NCI-H2227 treated with DMSO at 0.1 percent for 48 hours (cell line): Measurements from ENCODE around the gene ARHGAP28.

ENCODE experiments used
- DNase-seq: peaks from one replicate; lab custom pipeline; 2025; lab: John Stamatoyannopoulos, UW

ARHGAP28 gene

GRCh38 chr18:6874315-6874714, 144.8 kb downstream of the ARHGAP28 start:
- no peak for DNase-seq

- DNase-seq: no peak
These were observed 146.2 kb downstream of the ARHGAP28 start for GRCh38 chr18:6875749-6876148.

- no peak for DNase-seq
These were observed 147.1 kb downstream of the ARHGAP28 start for GRCh38 chr18:6876641-6877041.

GRCh38 chr18:6877288-6877687, 147.8 kb downstream of the ARHGAP28 start:
- no peak for DNase-seq

- DNase-seq: no peak
These were observed 149.2 kb downstream of the ARHGAP28 start for GRCh38 chr18:6878556-6879297.

- DNase-seq: no peak
These were observed 150.1 kb downstream of the ARHGAP28 start for GRCh38 chr18:6879508-6880195.

GRCh38 chr18:6881034-6881820, 151.7 kb downstream of the ARHGAP28 start:
- DNase-seq: no peak

- no peak for DNase-seq
These were observed 152.9 kb downstream of the ARHGAP28 start for GRCh38 chr18:6882401-6882800.

GRCh38 chr18:6885006-6885481, 155.5 kb downstream of the ARHGAP28 start:
- no peak for DNase-seq

- DNase-seq: peak; percentile 38
These were observed 156.7 kb downstream of the ARHGAP28 start for GRCh38 chr18:6885992-6886796.

- no peak for DNase-seq
These were observed 157.3 kb downstream of the ARHGAP28 start for GRCh38 chr18:6886797-6887330.

GRCh38 chr18:6891788-6892187, 162.3 kb downstream of the ARHGAP28 start:
- DNase-seq: no peak

- no peak for DNase-seq
These were observed 171.9 kb downstream of the ARHGAP28 start for GRCh38 chr18:6901286-6901926.

- DNase-seq: no peak
These were observed 187.6 kb downstream of the ARHGAP28 start for GRCh38 chr18:6917072-6917471.

- DNase-seq: no peak
These were observed 190.8 kb downstream of the ARHGAP28 start for GRCh38 chr18:6920099-6920955.

GRCh38 chr18:6921571-6921970, 192.1 kb downstream of the ARHGAP28 start:
- DNase-seq: no peak

- DNase-seq: no peak
These were observed 193.7 kb downstream of the ARHGAP28 start for GRCh38 chr18:6923220-6923619.

- DNase-seq: no peak
These were observed 197.6 kb downstream of the ARHGAP28 start for GRCh38 chr18:6927153-6927552.

GRCh38 chr18:6928359-6928758, 198.8 kb downstream of the ARHGAP28 start:
- DNase-seq: no peak
